HepG2 (cell line): Measurements from ENCODE around the gene DOLK. TPM values are rescaled to one million over a fixed set of nuclear protein-coding genes. Genes with fewer than 3 reads are reported as not detected.
A peak's percentile ranks its signal among the peaks of the same experiment; 100 is the strongest.

Experiments used
- CBX2 ChIP-seq, 2 experiments: fragments of 200-600 bp in 1 of 2; sonication (generic); formaldehyde crosslinking in 1 of 2; IDR thresholded peaks; 2 replicates each; pipeline versions ENCODE4 v1.7.0 to v1.8.1; 2018 to 2022; ENCODE audit warnings: low read depth in 2 of 2, low read length in 1 of 2, mild to moderate bottlenecking in 1 of 2, missing genetic modification reagents in 1 of 2
- FOXA3 ChIP-seq: IDR thresholded peaks from 2 replicates; pipeline ENCODE4 v1.6.1; 2016; ENCODE audit warnings: missing genetic modification reagents, missing compliant biosample characterization
- HCFC1 ChIP-seq: fragments of 150-350 bp; IDR thresholded peaks from 2 replicates; pipeline ENCODE4 v1.6.1; 2014; ENCODE audit warnings: low read depth, low read length
- HDAC2 ChIP-seq: sonication (generic); formaldehyde crosslinking; IDR thresholded peaks from 2 replicates; pipeline ENCODE4 v1.4.0; 2020; ENCODE audit warnings: missing genetic modification reagents
- ISL2 ChIP-seq: sonication (generic); formaldehyde crosslinking; IDR thresholded peaks from 2 replicates; pipeline ENCODE4 v1.5.0; 2020; ENCODE audit warnings: missing genetic modification reagents
- KDM5A ChIP-seq: fragments of 200-600 bp; sonication (generic); IDR thresholded peaks from 2 replicates; pipeline ENCODE4 v1.7.0; 2018; ENCODE audit warnings: antibody characterized with exemption, mild to moderate bottlenecking, low read length, borderline replicate concordance
- MED1 ChIP-seq: sonication (generic); formaldehyde crosslinking; IDR thresholded peaks from 2 replicates; pipeline ENCODE4 v1.4.0; 2020; ENCODE audit warnings: missing genetic modification reagents
- MIXL1 ChIP-seq: IDR thresholded peaks from 2 replicates; pipeline ENCODE4 v1.6.1; 2016
- RAD21 ChIP-seq: fragments of 450-650 bp; formaldehyde crosslinking; IDR thresholded peaks from 2 replicates; pipeline ENCODE4 v1.5.0; 2020; ENCODE audit warnings: mild to moderate bottlenecking
- RXRA ChIP-seq: sonication (generic); formaldehyde crosslinking; IDR thresholded peaks from 2 replicates; pipeline ENCODE4 v1.5.1; 2020; ENCODE audit warnings: missing genetic modification reagents
- ZNF34 ChIP-seq: sonication (generic); formaldehyde crosslinking; IDR thresholded peaks from 2 replicates; pipeline ENCODE4 v1.4.0; 2020; ENCODE audit warnings: mild to moderate bottlenecking, missing genetic modification reagents, borderline replicate concordance
- ZNF564 ChIP-seq: sonication (generic); formaldehyde crosslinking; IDR thresholded peaks from 2 replicates; pipeline ENCODE4 v1.8.1; 2023; ENCODE audit warnings: mild to moderate bottlenecking, missing genetic modification reagents
- ZNF619 ChIP-seq: sonication (generic); formaldehyde crosslinking; IDR thresholded peaks from 2 replicates; pipeline ENCODE4 v1.4.0; 2020; ENCODE audit warnings: mild to moderate bottlenecking, missing genetic modification reagents
- ZSCAN30 ChIP-seq: sonication (generic); formaldehyde crosslinking; IDR thresholded peaks from 2 replicates; pipeline ENCODE4 v1.5.0; 2020; ENCODE audit warnings: mild to moderate bottlenecking, missing genetic modification reagents
- polyA plus RNA-seq, 8 experiments: library from polyadenylated mRNA; depleted of rRNA in 3 of 8; stranded (reverse) in 7 of 8; unstranded in 1 of 8; fragments of >200 nt; fragmentation: Illumina TruSeq in 4 of 8; extraction: Trizol in 4 of 8; gene quantifications; 2 replicates each; pipeline versions ENCODE4 v1.2.1 to v1.2.3, GENCODE V29; 2011 to 2016; ENCODE audit warnings: low read depth in 4 of 8, missing spikeins in 1 of 8, mixed read lengths in 1 of 8; ENCODE audit not compliant: insufficient read depth in 1 of 8
- total RNA-seq, 5 experiments: library from RNA; depleted of rRNA; stranded (reverse); fragments of >200 nt; fragmentation: Illumina TruSeq; extraction: Trizol; gene quantifications; 2 replicates each; pipeline ENCODE4 v1.2.3, GENCODE V29; 2016; ENCODE audit warnings: low read depth in 1 of 5
- TF ChIP-seq, protein P1 (sequence below): sonication (generic); formaldehyde crosslinking; IDR thresholded peaks from 2 replicates; pipeline ENCODE4 v1.5.1; 2020; ENCODE audit warnings: mild to moderate bottlenecking, missing genetic modification reagents, borderline replicate concordance
- TF ChIP-seq, protein P2 (sequence below), 2 experiments: fragments of 450-650 bp in 1 of 2; sonication (generic) in 1 of 2; formaldehyde crosslinking in 1 of 2; IDR thresholded peaks; 2 replicates each; pipeline versions ENCODE4 v1.6.1 to v1.8.0; 2016 to 2022; ENCODE audit warnings: antibody characterized with exemption in 1 of 2, mild to moderate bottlenecking in 1 of 2, missing genetic modification reagents in 1 of 2

DOLK gene
- total and polyA plus RNA-seq, 2 of the 13 experiments (the other 11 are each of a cell fraction or from before 2014, with no cell fraction given): 15.4 to 18.7 TPM

- TF ChIP-seq, protein P1, sequence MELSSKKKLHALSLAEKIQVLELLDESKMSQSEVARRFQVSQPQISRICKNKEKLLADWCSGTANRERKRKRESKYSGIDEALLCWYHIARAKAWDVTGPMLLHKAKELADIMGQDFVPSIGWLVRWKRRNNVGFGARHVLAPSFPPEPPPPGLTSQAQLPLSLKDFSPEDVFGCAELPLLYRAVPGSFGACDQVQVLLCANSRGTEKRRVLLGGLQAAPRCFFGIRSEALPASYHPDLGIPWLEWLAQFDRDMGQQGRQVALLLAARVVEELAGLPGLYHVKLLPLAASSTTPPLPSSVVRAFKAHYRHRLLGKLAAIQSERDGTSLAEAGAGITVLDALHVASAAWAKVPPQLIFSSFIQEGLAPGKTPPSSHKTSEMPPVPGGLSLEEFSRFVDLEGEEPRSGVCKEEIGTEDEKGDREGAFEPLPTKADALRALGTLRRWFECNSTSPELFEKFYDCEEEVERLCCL: 0 out of 2 replicates have a peak, but pooled peaks have one; percentile 61
- no peak for TF ChIP-seq CBX2 (IDR thresholded peaks at IDR 0.05; ENCODE audit: low read depth, low read length)
- no peak for TF ChIP-seq CBX2 (CRISPR knock-in tag; IDR thresholded peaks at IDR 0.05; ENCODE audit: low read depth)
- peak; percentile 78; the same call in 1 of the 2 replicates for TF ChIP-seq ISL2 (CRISPR knock-in tag)
- peak; percentile 53; the same call in 1 of the 2 replicates for TF ChIP-seq RAD21 (CRISPR knock-in tag)
- no peak for TF ChIP-seq ZNF564 (CRISPR knock-in tag)
- peak; percentile 61 for TF ChIP-seq FOXA3
- peak; percentile 69 for TF ChIP-seq MED1 (CRISPR knock-in tag)
- TF ChIP-seq ZSCAN30 (CRISPR knock-in tag): no peak
- TF ChIP-seq KDM5A: peak; percentile 56; the same call in 1 of the 2 replicates
- TF ChIP-seq, protein P2, sequence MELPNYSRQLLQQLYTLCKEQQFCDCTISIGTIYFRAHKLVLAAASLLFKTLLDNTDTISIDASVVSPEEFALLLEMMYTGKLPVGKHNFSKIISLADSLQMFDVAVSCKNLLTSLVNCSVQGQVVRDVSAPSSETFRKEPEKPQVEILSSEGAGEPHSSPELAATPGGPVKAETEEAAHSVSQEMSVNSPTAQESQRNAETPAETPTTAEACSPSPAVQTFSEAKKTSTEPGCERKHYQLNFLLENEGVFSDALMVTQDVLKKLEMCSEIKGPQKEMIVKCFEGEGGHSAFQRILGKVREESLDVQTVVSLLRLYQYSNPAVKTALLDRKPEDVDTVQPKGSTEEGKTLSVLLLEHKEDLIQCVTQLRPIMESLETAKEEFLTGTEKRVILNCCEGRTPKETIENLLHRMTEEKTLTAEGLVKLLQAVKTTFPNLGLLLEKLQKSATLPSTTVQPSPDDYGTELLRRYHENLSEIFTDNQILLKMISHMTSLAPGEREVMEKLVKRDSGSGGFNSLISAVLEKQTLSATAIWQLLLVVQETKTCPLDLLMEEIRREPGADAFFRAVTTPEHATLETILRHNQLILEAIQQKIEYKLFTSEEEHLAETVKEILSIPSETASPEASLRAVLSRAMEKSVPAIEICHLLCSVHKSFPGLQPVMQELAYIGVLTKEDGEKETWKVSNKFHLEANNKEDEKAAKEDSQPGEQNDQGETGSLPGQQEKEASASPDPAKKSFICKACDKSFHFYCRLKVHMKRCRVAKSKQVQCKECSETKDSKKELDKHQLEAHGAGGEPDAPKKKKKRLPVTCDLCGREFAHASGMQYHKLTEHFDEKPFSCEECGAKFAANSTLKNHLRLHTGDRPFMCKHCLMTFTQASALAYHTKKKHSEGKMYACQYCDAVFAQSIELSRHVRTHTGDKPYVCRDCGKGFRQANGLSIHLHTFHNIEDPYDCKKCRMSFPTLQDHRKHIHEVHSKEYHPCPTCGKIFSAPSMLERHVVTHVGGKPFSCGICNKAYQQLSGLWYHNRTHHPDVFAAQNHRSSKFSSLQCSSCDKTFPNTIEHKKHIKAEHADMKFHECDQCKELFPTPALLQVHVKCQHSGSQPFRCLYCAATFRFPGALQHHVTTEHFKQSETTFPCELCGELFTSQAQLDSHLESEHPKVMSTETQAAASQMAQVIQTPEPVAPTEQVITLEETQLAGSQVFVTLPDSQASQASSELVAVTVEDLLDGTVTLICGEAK (IDR thresholded peaks at IDR 0.05): no peak
- TF ChIP-seq, protein P2 (CRISPR knock-in tag; IDR thresholded peaks at IDR 0.05): no peak
- peak; percentile 58; the same call in 1 of the 2 replicates for TF ChIP-seq HDAC2
- TF ChIP-seq ZNF34 (CRISPR knock-in tag): no peak
- 0 out of 2 replicates have a peak, but pooled peaks have one; percentile 24 for TF ChIP-seq HCFC1
- 0 out of 2 replicates have a peak, but pooled peaks have one; percentile 60 for TF ChIP-seq ZNF619 (CRISPR knock-in tag)
- peak; percentile 50 for TF ChIP-seq RXRA (CRISPR knock-in tag)
- peak; percentile 51; the same call in 1 of the 2 replicates for TF ChIP-seq MIXL1 (CRISPR knock-in tag)
Measured at GRCh38 chr9:128947527-128948301, at the start of gene DOLK, which contains the start of gene NUP188 (continued).
